GM19324 (cell line): ENCODE data around the gene UNC45A.
A peak's percentile ranks its signal among the peaks of the same experiment; 100 is the strongest.
"Not testable (repeated sequence)": the region's sequence is repeated elsewhere in the genome, so short reads cannot be mapped to it uniquely, and the experiment has no call there.

ENCODE experiments used
- ATAC-seq: cut with Tn5 transposase; IDR thresholded peaks from one replicate; pipeline ENCODE4 v1.9.1; 2021; ENCODE audit warnings: mild to moderate bottlenecking, moderate library complexity; ENCODE audit not compliant: unreplicated experiment, low FRiP score

The UNC45A gene, protein sequence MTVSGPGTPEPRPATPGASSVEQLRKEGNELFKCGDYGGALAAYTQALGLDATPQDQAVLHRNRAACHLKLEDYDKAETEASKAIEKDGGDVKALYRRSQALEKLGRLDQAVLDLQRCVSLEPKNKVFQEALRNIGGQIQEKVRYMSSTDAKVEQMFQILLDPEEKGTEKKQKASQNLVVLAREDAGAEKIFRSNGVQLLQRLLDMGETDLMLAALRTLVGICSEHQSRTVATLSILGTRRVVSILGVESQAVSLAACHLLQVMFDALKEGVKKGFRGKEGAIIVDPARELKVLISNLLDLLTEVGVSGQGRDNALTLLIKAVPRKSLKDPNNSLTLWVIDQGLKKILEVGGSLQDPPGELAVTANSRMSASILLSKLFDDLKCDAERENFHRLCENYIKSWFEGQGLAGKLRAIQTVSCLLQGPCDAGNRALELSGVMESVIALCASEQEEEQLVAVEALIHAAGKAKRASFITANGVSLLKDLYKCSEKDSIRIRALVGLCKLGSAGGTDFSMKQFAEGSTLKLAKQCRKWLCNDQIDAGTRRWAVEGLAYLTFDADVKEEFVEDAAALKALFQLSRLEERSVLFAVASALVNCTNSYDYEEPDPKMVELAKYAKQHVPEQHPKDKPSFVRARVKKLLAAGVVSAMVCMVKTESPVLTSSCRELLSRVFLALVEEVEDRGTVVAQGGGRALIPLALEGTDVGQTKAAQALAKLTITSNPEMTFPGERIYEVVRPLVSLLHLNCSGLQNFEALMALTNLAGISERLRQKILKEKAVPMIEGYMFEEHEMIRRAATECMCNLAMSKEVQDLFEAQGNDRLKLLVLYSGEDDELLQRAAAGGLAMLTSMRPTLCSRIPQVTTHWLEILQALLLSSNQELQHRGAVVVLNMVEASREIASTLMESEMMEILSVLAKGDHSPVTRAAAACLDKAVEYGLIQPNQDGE

GRCh38 chr15:90934949-90935751 is at the start of gene UNC45A:
UNC45A (plus strand) TSS chr15:90935285; CDS start chr15:90935325, 40 bp downstream.
- peak; percentile 61 for ATAC-seq

DNA sequence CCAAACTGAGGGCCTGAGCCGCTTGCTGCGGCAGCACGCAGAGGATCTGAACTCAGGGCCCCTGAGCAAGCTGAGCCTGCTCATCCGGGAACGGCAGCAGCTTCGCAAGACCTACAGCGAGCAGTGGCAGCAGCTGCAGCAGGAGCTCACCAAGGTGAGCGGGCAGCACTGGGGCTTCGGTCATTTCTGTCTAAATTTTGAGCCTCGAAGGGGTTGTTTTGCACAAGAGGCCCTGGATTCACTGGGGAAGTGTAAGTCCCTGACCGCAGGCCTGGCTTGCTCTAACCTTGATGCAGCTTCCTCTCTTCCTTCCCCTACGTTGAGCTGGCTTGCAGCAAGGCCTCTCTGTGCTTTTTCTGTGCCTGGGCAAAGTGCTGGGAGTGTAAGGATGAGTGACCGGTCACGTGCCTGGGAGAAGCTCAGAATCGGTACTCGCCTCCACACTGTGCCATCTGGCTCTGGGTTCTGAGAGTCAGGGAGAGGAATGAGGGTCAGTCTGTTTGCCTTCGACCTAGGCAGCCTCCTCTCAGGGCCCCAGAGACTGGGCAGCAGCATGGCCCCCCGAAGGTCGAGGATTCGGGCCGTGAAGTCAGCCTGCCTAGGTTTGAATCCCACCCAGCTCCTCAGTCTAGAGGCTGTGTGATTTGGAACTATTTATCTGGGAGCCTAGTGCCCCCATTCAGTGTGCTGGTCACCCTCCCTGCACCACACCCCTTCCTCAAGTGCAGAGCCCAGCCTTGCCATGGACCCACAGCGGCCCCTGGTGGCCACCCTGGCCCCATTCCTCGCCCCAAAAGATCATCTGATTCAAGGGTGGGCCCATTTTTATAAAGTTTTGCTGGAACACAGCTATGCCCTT is 49.4 kb upstream of the UNC45A start:
- ATAC-seq, result no peak

DNA sequence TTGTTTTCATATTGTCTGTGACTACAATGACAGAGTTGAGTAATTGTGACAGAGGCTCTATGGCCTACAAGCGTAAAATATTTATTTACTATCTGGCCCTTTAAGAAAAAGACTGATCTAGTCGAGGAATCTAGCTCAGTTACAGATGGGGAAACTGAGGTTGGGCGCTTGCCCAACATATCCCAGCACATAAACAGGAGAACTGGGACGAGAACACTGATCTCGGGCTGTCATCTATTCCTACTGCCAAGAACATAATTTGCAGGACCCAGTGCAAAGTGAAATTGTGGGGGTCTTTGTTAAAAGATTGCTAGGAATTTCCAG is 48.8 kb upstream of the UNC45A start:
- ATAC-seq, result no peak

DNA sequence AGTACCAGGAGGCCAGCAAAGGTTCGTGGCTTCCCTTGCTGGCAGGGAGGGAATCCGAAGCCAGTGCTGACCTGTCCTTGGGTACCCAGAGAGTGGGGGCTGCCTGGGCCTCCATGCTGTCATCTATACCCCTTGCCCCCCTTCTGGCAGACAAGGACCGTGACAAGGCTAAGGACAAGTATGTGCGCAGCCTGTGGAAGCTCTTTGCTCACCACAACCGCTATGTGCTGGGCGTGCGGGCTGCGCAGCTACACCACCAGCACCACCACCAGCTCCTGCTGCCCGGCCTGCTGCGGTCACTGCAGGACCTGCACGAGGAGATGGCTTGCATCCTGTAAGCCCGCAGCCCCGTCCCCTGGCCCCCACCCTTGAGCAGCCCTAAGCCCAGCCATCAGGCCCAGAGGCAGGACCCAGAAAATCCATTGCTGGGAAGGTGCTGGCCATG is 48.0 kb upstream of the UNC45A start:
- no peak for ATAC-seq

- no peak for ATAC-seq
Measured at GRCh38 chr15:90889313-90889730, 45.8 kb upstream of the UNC45A start.

- no peak for ATAC-seq
Measured at GRCh38 chr15:90889736-90890456, 45.2 kb upstream of the UNC45A start.

DNA sequence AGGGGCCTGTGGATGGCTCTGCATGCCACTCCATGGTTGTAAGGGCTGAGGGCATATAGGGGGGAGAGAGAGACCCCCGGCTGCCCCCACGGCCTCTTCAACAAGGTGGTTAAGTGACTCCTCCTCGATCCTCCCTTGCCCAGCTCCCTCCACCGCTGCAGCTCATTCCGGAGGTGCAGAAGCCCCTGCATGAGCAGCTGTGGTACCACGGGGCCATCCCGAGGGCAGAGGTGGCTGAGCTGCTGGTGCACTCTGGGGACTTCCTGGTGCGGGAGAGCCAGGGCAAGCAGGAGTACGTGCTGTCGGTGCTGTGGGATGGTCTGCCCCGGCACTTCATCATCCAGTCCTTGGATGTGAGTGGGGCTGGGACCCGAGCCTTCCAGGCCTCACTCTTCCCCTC is 44.2 kb upstream of the UNC45A start:
- no peak for ATAC-seq

- no peak for ATAC-seq
Measured at GRCh38 chr15:90891346-90891949, 43.6 kb upstream of the UNC45A start.

DNA sequence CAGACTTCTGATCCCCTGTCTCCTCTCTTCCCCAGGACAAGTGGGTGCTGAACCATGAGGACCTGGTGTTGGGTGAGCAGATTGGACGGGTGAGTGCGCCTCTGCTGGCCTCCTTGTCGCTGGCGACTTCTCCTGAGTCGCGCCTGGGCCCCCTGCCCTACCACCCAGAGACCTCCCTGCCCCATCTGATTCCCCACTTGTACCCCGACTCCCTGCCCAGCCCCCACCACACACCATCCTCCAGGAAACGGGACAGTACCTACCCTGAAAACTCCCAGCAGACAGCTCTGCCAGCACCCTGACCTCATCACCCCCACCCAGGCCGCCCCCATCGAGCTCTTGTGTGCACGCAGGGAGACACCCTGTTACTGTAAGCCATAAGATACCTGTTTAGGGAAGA is 43.1 kb upstream of the UNC45A start:
- ATAC-seq, result no peak

GRCh38 chr15:90892498-90893174 is 42.4 kb upstream of the UNC45A start:
- ATAC-seq, result no peak

GRCh38 chr15:90893175-90894090 is 41.7 kb upstream of the UNC45A start:
- ATAC-seq, result no peak

GRCh38 chr15:90895571-90896117 is 39.4 kb upstream of the UNC45A start:
- no peak for ATAC-seq

- ATAC-seq, result not testable (repeated sequence)
Measured at GRCh38 chr15:90897131-90897655, 37.9 kb upstream of the UNC45A start.

DNA sequence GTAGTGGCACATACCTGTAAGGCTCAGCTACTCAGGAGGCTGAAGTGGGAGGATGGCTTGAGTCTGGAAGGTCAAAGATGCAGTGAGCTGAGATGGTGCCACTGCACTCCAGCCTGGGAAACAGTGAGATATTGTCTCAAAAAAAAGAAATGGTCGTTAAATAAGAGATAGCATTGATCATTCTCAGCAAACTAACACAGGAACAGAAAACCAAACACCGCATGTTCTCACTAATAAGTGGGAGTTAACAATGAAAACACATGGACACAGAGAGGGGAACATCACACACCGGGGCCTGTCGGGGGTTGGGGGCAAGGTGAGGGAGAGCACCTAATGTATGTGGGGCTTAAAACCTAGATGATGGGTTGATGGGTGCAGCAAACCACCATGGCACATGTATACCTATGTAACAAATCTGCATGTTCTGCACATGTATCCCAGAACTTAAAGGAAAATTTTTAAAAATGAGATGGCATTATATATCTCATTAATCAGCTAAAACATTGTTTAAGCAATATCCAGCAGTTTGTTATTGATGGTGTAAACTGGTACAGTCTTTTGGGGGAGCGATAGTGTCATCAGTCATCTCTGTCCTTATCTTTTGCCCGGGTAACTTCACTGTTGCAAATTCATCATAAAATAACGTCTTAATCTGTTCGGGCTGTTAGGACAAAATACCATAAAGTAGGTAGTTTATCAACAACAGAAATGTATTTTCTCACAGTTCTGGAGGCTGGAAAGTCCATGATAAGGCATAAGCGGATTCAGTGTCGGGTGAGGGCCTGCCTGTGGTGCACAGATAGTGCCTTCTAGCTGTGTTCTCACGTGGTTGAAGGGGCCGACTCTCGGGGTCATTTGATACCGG is 33.7 kb upstream of the UNC45A start:
- no peak for ATAC-seq

GRCh38 chr15:90902040-90902839 is 32.8 kb upstream of the UNC45A start:
- peak; percentile 79 for ATAC-seq
